NOMO-1 treated with DMSO at 0.1 percent for 48 hours (cell line): Measurements from ENCODE around the gene RTN4RL2.

Source experiments
- DNase-seq: peaks from one replicate; lab custom pipeline; 2025; ENCODE audit not compliant: unreplicated experiment; lab: John Stamatoyannopoulos, UW

The RTN4RL2 gene

DNA sequence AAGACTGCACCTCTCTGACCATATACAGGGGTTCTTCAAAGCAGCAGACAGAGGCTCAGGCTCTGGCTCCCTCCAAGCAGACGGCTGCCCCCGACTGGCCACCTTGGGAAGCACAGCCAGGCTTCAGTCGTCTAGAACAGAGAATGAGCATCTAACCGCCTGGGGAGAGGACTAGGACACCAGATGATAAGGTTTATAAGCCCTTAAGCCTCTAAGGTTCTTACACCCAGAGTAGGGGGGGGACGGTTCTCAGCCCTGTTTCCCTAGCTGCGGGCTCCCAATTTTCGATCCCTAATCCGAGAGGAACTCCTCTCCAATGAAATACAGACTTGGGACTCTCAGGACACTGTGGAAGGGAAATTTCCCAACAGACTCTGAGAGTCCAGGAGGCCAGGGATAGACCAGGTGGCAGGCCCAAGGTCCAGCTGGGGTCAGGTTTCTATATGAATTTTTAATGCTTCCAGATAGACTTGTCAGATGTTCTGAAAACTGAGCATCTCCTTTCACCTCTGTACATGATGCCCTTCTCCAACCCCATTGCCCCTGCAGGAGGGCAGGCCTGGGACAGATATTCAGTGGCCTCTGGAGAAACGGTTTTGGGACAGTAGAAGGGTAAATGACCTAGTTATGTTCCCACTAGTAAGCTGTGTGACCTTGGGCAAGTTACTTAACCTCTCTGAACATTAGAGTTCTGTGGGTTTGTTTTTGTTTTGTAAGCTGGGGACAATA is 20.2 kb downstream of the RTN4RL2 start:
- peak; percentile 67 for DNase-seq

DNA sequence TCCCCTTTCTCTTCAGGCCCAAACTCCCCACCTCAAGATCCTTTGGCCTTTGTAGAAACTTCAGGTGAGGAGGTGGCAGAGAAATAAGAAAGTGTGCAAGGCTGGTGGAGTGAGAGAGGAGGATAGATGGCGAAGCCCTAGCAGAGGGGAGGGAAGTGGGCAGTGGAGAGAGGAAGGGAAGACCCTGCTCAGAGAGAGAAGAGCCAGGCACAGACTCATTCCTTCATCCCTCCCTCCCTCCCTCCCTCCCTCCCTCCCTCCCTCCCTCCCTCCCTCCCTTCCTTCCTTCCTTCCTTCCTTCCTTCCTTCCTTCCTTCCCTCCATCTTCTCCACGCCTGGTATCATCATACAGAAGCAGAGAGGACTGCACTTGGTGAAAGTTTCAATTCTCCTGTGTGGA is 21.0 kb downstream of the RTN4RL2 start:
- no peak for DNase-seq

DNA sequence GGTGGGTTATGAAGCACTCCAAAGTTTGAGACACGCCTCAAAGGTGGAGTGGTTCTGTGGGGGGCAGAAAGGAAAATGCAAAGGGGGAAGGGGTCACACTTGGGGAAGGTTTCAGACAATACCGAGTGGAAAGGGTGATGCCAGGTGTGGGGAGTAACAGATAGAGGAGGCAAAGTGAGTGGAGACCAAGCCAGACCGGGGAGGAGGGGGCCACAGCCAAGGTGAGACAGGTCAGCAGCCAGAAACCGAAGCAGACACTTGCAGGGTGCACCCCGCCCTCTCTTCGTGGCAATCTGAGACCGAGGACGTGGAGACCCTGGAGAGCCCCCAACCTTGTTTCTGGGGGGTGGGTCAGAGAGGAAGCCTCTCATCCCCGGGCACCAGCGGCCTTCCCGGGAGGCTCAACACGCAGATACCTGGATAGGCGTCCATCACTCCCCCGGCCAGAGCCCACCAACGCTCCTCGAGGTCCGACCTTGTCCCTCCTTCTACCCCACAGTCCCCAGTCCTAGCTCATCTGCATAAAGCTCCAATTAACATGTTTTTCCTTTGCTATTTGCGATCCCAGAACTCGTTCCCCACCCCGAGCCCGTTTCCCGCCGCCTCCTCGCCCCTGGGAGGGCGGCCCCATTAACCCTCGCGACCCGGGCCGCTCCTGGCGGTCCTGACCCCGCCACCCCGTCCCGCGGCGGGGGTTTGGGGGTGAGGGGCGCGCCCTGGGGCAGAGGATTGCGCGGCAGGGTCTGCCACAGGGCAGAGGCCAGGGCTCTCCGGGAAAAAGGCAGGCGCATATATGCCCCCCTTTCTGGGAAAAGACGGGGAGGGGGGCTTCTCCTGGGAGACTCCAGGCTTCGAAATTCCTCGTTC is 21.8 kb downstream of the RTN4RL2 start:
- DNase-seq = no peak

DNA sequence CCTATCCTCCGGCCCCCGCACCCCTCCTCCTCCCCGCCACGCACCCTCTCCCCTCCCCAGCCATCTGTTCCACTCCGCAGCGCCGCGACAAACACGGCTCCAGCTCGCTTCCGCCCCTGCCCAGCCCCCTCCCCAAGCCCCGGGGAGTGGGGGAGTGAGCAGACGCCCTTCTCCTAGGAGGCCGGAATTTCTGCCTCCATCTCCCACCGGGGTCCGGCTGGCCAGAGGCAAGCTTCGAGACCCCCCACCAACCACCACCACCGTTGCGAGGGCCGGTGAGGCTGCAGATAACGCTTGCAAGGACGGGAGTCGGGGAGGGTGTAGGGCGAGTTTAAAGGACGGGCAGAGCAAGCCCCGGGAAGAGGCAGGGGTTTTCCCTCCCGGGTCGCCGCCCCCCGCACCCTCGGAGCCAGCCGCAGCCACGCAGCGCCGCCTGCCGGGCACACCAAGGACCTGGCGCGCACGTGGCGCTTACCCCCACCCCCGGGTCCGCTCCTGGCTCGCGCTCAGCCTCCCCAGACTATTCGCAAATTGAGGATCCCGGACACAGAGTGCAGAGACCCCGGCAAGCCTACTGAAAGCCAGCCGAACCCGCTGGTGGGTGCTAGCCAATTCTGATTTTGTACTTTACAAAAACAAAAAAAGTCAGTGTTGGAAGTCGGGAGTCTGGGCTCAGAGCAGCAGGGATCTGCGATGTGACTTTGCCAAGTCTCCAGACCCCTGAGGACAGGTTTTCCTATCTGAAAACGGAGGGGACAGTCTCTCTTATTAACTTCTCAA is 22.6 kb downstream of the RTN4RL2 start:
- DNase-seq = peak; percentile 52

DNA sequence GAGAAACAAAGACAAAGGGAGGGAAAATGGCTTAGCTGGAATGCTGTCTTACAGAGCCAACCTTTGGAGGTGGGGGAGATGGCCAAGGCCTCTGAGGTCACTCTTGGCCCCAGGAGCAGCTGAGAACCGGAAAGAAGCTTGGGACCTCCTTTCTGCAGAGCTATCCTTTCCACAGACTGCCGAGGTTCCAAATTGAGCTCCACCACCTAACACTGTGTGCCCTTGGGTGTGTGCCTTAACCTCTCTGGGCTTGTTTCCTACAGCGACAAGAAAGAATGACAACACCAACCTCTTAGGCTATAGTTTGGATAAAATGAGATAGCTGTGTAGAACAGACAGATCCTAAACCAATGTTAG is 23.2 kb downstream of the RTN4RL2 start:
- DNase-seq = no peak

DNA sequence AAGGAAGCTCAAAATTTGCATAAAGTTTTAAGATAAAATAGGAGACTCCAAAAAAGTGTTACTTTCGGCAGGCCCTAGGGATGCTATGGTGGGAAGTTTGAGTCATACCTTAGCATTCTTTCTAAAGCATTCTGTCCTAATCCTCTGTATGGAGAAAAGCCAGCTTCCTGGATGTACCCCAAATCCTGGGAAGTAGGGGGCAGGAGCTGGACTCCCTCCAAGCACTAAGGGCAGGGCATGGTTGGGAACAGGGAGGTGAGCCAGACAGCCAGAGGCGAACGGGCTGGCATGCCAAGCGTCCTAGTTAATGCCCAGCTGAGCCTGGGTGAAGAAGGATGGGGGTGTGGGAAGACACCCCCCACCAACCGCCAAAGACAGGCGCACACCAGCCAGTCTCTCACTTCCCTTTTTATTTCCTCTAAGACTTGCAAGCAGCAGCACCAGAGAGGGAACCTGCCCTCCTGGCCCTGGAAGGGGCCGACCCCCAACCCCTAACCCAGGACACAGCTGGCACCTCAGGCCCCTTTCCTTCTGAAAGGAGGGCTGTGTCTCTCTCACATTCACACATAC is 23.9 kb downstream of the RTN4RL2 start:
- peak; percentile 83 for DNase-seq

DNA sequence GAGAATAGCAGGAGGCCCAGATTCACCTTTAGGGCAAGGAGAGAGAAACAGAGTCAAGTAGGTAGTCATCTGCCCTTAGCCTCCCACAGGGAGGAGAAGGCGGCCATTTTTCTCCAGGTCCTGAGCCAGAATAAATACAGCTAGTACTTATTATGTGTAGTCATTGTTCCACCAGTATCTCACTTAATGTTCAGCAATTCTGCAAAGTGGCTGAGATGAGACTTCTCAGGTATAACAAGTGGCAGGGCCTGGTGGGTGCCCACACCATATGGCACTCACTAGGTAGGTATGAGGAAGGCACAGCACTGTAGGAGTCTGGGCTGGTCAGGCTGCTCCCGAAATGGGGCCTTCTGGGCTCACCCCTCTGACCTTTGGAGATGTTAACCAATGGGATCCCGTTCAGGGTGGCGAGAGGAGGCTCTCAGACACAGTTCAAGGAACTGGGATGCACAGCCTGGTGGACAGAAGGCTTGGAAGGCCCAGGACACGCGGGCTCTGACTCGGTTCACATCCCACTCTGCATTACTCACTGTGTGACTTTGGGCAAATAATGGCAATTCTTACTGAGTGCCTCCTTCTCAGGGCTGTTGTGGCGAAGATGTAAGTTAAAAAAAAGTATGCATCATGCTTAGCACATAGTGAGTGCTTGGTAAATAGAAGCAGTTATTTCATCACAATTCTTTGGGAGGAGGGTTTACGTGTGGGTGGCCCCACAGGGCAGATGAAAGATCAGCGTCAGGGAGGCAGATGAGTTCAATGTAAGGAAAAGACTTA is 25.1 kb downstream of the RTN4RL2 start:
- peak; percentile 90 for DNase-seq

DNA sequence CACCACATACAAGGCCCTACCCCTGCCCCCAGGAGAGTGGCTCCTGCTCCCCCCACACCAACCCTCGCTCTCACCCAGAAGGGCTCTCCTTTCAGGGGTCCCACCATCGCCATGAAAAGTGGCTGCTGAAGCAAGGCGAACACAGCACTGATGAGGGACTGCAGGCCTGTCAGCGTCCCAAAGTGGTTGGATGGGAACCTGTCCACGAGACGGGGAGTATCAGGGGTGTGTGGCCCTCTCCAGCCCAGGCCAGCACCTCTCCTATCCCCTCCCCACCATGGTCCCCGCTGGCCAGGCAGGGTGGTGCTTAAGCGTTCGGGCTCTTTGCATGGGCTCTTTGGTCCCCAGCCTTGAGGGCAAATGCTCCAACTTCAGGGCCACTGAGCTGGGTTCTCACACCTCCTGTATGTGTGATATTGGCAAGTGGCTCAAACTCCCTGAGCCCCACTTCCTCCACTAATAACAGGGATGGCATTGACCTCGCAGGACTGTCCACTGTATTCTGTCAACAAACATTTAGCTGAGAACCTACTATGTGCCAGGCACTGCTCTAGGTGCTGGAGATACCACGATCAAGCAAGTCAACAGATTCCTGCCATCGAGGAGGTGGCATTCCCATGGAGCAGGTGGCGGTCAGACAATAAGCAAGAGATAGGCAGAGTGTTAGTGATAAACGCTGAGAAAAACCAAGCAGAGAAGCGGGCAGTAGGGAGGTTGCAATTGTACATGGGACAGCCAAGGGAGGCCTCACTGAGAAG is 26.9 kb downstream of the RTN4RL2 start:
- DNase-seq = no peak

DNA sequence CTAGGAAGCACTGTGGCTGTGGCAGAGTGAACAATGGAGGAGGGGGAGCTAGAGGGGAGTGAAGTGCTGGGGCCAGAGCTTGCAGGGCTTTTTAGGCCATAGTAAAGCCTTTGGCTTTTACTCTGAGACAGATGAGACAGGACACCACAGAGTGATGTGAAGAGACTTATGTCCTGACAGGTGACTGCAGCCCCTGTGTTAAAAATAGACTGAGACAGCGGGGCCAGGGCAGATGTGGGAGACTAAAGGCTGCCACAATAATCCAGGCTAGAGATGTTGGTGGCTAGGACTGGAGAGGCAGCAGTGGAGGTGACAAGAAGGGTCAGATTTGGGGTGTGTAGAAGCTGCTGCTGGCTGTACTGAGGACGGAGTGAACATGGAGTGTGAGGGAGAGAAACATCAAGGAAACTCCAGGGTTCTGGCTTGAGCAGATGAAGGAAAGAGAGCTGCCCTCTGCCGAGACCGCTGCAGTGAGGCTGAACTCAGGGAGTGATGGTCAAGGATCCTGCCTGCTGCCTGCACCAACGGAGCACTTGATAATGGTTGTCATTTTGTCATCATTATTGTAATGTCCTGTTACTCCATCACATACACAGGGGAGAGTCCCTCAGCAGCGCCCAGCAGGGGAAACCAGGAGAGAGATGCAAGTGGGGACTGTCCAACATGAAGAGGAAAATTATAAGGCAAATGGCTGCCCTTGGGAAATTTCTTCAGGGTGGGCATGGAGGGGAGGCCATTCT is 27.8 kb downstream of the RTN4RL2 start:
- DNase-seq = no peak

DNA sequence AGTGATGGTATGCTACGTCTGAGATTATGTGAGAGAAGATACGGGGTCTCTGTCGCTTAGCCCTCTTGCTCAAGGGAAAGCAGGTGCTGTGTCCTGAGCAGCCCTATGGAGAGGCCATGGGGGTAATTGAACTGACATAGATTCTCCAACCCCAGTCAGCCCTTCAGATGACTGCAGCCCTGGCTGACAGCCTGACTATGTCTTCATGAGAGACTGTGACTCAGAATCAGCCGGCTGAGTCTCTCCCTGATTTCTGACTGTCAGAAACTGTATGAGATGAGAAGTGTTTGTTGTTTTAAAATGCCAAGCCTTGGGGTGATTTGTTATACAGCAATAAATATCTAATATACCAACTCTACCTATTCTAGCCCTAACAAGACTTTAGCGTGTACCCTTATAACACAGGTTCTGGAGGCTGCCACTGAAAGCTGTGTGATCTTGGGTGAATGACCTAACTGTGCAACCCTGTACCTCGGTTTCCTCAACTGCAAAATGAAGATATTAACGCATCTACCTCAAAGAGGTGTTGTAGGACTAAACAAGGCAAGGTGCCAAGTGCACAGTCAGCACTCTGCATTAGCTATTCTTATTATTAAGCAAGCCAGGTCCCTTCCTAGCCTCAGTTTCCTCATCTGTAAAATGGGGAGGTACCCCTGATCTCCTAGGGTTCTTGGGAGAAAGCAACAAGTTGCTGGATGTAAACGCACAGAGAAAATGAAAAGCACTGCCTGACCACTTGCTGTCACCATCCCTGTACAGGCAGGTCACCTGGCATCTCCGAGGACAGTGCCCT is 30.3 kb downstream of the RTN4RL2 start:
- no peak for DNase-seq

DNA sequence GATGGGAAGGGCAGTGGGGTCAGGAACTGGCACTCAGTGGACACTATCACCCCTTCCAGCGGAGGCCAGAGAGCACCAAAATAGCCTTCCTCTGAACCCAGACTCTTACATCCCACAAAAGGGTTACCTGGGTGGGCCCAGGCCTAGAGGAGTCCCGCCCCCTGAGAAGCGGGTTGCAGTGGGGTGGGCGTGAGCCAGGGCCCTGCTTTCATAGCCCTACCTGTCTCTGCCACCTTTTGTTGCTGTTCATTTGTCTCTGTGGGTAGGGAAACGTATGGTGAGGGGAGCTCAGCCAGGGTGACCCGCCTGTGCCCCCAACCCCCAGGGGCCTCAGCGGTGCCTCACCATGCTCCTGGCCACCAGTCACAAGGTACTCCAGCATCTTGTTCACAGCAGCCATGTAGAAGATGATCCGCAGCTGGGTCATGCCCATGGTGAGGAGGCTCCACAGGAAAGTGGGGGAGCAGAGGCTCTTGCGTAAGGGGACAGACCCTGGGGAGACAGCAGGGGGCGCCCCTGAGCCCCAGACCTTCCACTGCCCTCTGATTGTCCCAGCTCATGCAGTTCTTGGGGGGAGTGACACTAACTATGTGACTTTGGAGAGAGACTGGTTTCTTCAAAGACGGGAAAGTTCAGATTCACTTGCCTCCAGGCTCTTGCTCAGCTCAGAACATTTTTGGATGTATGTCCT is 31.2 kb downstream of the RTN4RL2 start:
- DNase-seq = peak; percentile 34

DNA sequence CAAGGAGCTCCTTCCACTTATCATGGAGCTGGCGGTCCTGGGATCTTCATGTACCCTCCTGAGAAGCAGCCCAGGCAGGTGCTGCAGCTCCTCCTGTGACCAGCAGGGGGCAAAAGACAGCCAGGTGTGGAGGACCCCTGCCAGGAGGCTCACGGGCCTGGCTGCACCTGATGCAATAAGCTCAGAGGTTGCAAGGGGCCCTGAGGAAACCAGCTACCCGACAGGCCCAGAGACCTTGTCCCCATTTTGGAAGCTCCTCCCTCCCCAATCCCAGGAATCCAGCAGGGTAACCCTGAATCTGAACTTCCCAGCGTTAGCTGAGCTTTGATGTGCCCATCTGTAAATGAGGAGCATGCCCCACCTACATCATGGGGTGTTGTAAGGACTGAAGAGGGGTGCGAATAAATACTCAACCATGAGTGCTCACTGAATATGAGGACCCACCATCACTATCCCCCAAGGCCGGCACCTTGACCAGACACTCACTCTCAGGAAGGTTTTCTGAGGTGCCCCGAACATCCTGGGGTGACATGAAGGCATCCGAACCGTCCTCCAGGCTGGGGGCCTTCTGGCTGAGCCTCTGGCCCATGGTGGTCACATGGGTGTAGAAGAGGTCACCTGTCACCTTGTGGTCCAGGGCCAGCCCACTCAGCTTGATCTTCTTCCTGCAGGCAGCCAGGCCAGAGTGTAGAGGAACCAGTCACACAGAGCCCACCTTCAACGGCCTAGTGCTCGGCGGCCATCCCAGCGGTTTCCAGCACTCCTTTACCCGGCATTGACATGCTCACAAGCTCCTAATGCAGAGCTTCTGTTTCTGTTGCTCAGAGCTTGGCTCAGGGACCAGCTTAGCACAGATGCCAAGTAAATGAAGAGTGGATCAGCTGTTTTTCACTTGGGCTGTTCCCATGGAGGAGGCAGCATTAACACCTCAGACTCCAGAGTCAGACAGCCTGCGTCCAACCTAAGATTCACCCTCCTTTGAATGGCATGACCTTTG is 33.5 kb downstream of the RTN4RL2 start:
- DNase-seq = no peak

DNA sequence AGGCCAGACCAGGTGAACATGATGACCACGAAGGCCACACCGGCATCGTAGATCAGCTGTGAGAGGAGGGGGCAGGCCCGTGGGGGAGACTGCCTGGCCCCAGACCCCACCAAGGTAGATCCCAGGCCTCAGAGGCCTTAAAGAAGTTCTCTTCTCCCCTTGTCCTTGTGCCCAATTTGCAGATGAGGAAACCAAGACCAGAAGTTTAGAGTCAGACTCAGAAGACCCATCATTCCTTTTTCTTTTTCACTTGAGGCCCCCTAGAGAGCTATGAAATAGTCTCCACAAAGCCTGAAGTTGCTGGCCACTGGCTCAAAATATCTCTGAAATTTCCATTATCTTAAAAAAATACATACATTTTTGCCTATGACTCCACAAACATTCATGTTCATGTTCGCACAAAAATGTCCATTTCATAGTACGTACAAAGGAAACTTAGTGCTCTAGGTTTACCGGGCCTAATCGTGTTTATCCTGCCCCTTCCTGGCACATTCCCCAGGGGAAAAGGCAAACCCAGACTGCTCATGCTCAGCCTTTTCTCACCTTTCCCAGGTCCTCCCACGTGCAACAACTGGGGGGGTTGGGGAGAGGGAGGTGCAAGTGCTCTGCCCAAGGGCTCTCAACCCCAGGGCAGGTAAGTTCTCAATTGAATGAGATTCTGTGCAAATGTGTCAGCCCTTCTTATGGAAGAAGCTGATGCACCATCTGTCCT is 35.9 kb downstream of the RTN4RL2 start:
- DNase-seq = no peak

DNA sequence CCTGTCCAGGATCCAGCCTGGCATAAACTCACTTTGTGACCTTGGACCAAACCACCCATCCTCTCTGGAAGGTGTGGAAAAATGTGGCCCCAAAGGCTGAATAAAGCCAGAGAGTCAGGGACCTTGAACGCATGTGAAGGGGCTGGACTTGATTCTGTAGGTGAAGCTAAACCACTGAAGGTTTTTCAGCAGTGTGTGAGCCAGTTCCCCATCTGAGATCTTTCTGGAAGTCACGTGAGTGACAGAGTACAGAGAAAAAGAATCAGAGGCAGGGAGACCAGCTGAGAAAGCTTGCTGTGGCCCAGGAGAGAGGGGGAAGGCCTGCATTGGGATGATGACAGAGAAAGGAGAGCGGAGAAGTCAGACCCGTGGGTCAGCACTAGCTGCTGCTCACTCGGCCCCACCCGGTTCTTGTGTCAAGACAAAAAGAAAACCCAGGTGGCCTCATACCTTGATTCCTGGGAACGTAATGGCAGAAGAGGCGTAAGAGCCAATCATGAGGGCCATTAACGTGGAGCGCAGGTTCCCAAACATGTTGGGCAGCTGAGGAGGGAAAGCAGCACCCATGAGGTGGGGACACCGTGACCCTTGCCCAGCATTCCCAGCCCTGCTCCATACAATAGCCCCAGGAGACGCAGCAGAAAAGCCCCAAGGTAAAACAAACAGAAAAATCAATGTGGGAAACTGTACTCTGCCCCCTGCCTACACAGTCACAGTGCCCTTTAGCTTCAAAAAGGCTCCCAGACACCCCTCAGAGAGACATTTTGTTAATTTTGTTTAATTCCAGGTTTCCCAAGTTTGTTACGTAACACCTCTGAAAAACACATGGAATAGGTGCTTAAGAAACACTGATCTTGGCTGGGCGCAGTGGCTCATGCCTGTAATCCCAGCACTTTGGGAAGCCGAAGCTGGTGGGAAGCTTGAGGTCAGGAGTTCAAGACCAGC is 37.2 kb downstream of the RTN4RL2 start:
- no peak for DNase-seq

DNA sequence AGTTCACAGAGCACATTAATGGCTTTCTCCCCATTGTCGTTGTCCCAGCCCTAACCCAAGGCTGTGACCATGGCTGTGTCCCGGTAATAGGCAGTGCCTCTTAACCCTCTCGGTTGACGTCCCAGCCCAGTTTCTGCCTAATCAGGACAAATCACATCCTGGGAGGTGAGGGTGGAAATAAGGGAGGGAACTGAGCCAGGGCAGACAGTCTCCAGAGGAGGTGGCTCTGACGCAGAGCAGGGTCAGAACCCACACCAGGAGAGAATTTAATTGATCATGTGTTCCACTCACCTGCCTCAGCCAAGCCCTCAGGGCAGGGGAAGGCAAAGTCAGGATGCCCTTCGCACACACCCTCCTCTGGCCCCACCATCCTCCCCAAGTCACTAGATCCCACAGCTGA is 38.2 kb downstream of the RTN4RL2 start:
- no peak for DNase-seq
